ENCODE results near the gene STK32B. TPM values are rescaled to one million over a fixed set of nuclear protein-coding genes. Genes with fewer than 3 reads are reported as not detected.

Gene STK32B
- total RNA-seq, 4 donors from 2014 or later = 2.4 to 3.9 (median 3.1) TPM

DNA sequence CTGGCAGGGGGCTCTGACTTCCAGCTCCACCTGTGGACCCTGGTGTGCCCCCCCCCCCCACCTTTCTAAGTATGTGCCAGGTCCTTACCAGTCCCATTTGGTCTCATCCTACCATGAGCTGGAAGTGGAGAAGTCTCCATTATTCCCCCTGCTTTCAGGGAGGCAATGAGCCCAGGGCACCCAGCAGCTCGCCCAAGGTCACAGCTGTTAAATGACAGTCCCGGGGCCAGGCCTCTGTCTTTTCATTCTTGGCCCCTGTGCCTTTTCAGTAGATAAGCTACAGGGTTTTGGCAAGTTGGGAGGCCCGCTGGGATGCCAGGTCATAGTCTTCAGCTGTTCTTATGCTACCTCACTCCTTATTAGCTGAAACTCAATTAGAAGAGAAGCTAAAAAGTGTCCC is 408.0 kb downstream of the STK32B start:
- ATAC-seq (ENCODE audit: low FRiP score) (no peak), DNase-seq (ENCODE audit: low spot score) (no peak)
- TF ChIP-seq CTCF (IDR thresholded peaks at IDR 0.05) = no peak

- ATAC-seq (ENCODE audit: low FRiP score) (no peak), DNase-seq (ENCODE audit: low spot score) (no peak)
- no peak for TF ChIP-seq CTCF (IDR thresholded peaks at IDR 0.05)
Observed at GRCh38 chr4:5460106-5460801, 409.0 kb downstream of the STK32B start.

- TF ChIP-seq CTCF (IDR thresholded peaks at IDR 0.05) = no peak
- DNase-seq (ENCODE audit: low spot score) (no peak), ATAC-seq (ENCODE audit: low FRiP score) (no peak)
Observed at GRCh38 chr4:5461477-5461876, 410.2 kb downstream of the STK32B start.

DNA sequence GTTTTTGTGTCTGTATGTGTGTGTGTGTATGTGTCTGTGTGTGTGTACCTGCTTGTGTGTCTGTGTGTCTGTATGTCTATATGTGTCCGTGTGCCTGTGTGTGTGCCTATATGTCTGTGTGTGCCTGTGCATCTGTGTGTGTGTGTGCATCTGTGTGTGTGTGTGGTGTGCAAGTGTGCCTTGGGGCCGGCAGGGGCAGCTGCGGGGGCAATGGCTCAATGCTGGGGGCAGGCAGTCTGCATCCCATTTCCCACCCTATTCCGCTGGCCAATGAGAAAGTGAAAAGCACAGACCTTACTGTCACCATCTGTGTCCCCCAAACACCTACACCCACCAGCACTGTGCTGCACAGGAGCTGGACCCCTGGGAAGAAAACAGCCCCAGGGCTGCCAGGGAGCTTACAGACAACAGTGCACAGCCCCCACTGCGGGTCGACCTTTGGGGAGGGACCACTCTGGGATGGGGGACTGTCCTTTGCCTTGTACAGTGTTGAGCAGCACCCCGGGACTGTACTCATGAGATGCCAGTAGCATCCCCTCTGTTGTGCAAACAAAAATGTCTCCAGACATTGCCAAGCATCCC is 411.1 kb downstream of the STK32B start:
- no peak for ATAC-seq (ENCODE audit: low FRiP score)
- TF ChIP-seq CTCF (IDR thresholded peaks at IDR 0.05) = no peak
- DNase-seq (ENCODE audit: low spot score) = no peak

- DNase-seq (ENCODE audit: low spot score) = no peak
- ATAC-seq (ENCODE audit: low FRiP score) = no peak
- no peak for TF ChIP-seq CTCF (IDR thresholded peaks at IDR 0.05)
Observed at GRCh38 chr4:5462896-5463295, 411.6 kb downstream of the STK32B start.

DNA sequence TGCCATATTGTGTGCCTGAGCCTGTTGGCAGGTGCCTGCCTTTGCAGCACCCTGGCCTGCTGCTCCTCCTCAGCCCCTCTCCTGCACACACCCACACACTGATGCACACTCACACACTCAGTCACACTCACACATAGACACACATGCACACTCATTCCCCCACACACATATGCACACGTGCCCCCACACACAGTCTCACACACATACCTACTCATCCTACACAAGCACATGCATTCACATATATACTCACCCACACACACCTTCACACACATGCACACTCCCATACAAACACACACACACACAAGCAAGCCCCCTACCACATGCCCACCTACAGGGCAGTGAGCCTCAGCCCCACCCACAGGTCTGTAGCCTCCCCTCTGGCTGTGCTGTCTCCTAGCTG is 412.1 kb downstream of the STK32B start:
- ATAC-seq (ENCODE audit: low FRiP score) (no peak), DNase-seq (ENCODE audit: low spot score) (no peak)
- TF ChIP-seq CTCF (IDR thresholded peaks at IDR 0.05) = no peak

Measured in omental fat pad (tissue), 4 donors.